Measurements from ENCODE around the gene AFG1L.

The AFG1L gene

DNA sequence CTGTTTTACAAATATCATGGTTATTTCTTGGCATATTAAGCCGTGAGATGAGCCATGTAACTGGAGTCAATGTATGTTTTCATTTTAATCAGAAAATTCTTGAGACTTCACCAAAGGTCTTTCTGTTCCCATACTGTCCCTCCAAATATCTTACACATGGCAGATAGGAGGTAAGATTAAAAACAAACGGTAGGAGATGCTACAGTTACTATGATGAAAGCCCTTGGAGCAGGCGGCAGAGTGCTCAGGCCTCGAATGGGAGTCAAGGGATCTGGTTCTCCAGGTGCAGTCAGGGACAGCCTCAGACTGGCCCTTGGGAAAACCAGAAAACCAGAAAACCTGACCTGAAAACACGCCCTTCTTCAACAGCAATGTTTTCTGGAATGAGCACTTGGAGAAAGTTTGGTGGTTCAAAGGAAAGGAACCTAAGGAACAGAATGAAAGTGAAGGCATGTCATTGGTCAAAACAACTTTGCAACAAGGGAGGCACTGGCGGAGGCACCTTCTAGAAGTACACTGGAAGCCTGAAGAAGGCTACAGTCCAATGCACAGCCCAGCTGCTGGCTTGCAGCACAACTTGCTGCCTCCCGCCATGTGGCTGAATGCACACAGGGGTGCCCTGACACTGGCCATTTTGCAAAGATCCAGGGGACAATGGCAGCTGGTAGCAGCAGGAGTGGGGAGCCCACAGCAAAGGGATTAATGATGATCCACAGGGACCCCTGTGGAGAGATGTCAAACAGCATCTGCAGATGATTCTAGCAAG lies 248.5 kb downstream of the AFG1L start:
- TF ChIP-seq FOXP2 (optimal IDR thresholded peaks at IDR 0.05; ENCODE audit: control extremely low read depth, extremely low read length, insufficient read depth) (no peak), EZH2 (IDR thresholded peaks at IDR 0.05) (no peak), POLR2AphosphoS5 (IDR thresholded peaks at IDR 0.05; ENCODE audit: borderline replicate concordance, low read depth, low read length) (no peak)
- DNase-seq (ENCODE audit: low read depth, low spot score): no peak
- Histone ChIP-seq H3K4me3 (no peak overlapping the region), H3K27ac (no peak overlapping the region), H3K9ac (ENCODE audit: insufficient read length) (no peak overlapping the region), H3K9me3 (ENCODE audit: low read depth, low read length) (no peaks in the 10 kb centered on the region), H3K36me3 (ENCODE audit: insufficient read depth, low read length) (no peaks in the 10 kb centered on the region)

DNA sequence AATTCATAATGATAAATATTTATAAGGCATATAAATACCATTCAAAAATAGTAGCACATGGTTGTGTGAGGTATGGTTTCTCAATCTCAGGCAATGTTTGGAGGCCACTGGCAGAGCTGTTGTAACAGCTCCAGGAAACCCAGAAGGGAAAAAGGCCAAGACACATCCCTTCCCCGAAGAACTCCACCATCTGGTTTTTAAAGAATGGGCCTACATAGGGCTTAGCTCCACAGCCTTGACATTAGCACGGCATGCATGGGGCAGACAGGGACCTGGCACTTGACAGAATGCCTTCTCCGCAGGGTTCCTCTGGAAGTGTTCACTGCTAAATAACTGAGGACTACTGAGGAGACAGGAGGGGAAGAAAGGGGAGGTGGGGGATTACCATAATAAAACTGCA lies 249.8 kb downstream of the AFG1L start:
- Histone ChIP-seq H3K36me3 (ENCODE audit: insufficient read depth, low read length) (no peaks in the 10 kb centered on the region), H3K9me3 (ENCODE audit: low read depth, low read length) (no peaks in the 10 kb centered on the region), H3K4me3 (no peak overlapping the region), H3K9ac (ENCODE audit: insufficient read length) (no peak overlapping the region), H3K27ac (no peak overlapping the region)
- DNase-seq (ENCODE audit: low read depth, low spot score): no peak
- TF ChIP-seq EZH2 (IDR thresholded peaks at IDR 0.05): no peak
- no peak for TF ChIP-seq FOXP2 (optimal IDR thresholded peaks at IDR 0.05; ENCODE audit: control extremely low read depth, extremely low read length, insufficient read depth)
- no peak for TF ChIP-seq POLR2AphosphoS5 (IDR thresholded peaks at IDR 0.05; ENCODE audit: borderline replicate concordance, low read depth, low read length)

DNA sequence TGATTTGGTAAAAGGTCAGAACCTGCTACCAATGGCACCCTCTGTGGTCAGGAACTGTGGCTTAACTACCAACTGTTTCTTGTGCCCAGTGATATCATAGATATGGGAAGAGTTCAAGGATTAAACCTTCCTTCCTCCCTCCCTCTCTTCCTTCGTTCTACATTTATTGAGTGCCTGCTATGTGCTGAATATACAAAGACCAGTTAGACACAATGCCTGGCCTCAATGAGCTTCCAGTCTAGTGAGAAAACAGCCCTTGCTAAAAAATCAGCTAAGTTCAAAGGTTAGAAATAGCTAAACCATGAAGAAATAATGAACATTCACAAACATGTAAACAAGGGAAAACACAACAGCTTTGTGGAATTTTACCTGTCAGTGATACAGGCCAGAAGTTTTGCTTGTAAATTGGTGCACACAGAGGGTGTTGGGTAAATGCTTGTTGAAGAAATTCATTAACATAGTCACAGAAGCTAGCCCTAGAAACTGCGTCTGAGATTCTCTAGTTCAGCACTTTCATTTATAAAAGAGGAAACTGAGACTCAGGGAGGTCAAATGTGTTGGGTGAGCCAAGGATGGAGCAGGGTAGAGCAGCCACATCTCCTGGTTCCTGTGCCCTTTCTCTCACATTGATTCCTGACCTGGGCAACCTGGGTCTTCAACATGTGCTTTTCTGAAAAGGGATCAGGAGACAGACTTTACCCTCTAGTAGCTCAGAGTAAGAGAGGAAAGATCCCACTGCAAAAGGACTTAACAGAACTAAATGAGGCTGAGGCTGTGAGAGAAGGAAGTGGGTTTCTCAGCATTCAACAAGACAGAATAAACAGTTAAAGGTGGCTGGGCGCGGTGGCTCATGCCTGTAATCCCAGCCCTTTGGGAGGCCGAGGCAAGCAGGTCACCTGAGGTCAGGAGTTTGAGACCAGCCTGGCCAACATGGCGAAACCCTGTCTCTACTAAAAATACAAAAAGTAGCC lies 251.5 kb downstream of the AFG1L start:
- DNase-seq (ENCODE audit: low read depth, low spot score): no peak
- no peak overlapping the region for H3K4me3 ChIP-seq
- H3K27ac ChIP-seq: no peak overlapping the region
- no peak for TF ChIP-seq EZH2 (IDR thresholded peaks at IDR 0.05)
- H3K36me3 ChIP-seq (ENCODE audit: insufficient read depth, low read length): no peaks in the 10 kb centered on the region
- H3K9me3 ChIP-seq (ENCODE audit: low read depth, low read length): no peaks in the 10 kb centered on the region
- H3K9ac ChIP-seq (ENCODE audit: insufficient read length): no peak overlapping the region

DNA sequence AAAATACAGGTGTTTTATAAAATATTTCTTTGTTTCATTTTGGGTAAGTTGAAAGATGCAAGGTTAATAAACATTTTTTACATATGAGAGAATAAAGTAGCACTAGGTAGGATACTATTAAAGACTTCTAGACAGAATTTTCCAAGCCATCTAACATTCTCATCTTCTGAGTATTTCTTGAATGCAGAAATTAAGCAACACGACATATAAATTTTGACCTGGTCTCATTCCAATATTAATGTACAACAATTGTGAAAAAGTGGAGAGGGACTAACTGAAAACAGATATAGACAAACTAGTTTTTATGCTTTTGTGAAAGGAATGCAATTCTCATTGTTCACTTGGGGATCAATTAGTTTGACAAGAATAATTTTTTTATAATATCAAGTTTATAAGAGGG lies 254.4 kb downstream of the AFG1L start:
- no peak for DNase-seq (ENCODE audit: low read depth, low spot score)
- no peaks in the 10 kb centered on the region for H3K9me3 ChIP-seq (ENCODE audit: low read depth, low read length)
- H3K27ac ChIP-seq: no peak overlapping the region

DNA sequence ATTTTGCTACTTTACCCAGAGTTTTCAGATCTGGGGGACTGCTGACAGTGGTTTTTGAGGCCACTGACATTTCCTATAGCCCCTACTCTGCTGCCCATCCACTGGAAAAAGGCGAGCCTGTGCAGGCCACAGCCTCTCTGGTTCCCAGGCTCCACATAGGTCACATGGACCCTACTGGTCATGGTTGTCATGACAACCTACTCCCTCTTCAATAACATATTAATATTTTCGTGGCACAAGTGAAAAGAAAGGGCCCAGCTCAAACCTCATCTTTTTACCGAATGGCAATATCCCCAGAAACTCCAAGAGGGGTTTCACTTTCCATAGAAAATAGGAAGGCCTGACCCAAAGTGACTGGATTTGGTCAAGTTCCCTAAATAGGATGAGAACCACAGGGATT lies 254.9 kb downstream of the AFG1L start:
- H3K9me3 ChIP-seq (ENCODE audit: low read depth, low read length): no peaks in the 10 kb centered on the region
- H3K9ac ChIP-seq (ENCODE audit: insufficient read length): no peak overlapping the region
- H3K36me3 ChIP-seq (ENCODE audit: insufficient read depth, low read length): no peaks in the 10 kb centered on the region
- DNase-seq (ENCODE audit: low read depth, low spot score): no peak
- H3K27ac ChIP-seq: no peak overlapping the region
- no peak for TF ChIP-seq FOXP2 (optimal IDR thresholded peaks at IDR 0.05; ENCODE audit: control extremely low read depth, extremely low read length, insufficient read depth)
- no peak overlapping the region for H3K4me3 ChIP-seq

More for the DNA sequence above, 254.4 kb downstream of the AFG1L start:
- no peaks in the 10 kb centered on the region for H3K36me3 ChIP-seq (ENCODE audit: insufficient read depth, low read length)
- H3K9ac ChIP-seq (ENCODE audit: insufficient read length): no peak overlapping the region
- H3K4me3 ChIP-seq: no peak overlapping the region
- TF ChIP-seq FOXP2 (optimal IDR thresholded peaks at IDR 0.05; ENCODE audit: control extremely low read depth, extremely low read length, insufficient read depth): no peak
- TF ChIP-seq EZH2 (IDR thresholded peaks at IDR 0.05): no peak
- TF ChIP-seq POLR2AphosphoS5 (IDR thresholded peaks at IDR 0.05; ENCODE audit: borderline replicate concordance, low read depth, low read length): no peak

DNA sequence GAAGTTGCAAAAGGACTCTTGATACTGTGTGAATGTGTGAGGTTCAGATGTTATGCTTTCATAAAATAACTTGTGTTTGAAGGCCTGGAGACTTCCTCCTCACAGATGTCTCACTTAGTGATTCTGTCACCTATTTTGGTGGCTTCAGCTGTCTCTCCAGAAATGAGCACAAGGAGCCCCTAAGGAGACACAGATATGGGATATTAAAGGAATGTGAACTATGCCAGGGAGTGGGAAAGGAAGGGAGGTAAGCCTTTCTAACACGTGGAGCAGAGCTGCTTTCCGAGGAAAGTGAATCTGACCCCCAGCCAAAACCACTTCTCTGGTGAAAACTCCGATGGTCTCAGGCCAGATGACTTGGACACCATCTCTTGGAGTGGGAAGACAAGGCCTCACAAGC lies 255.4 kb downstream of the AFG1L start:
- H3K9ac ChIP-seq (ENCODE audit: insufficient read length): no peak overlapping the region
- no peak for DNase-seq (ENCODE audit: low read depth, low spot score)
- no peak overlapping the region for H3K4me3 ChIP-seq
- H3K27ac ChIP-seq: no peak overlapping the region
- H3K36me3 ChIP-seq (ENCODE audit: insufficient read depth, low read length): no peaks in the 10 kb centered on the region
- no peaks in the 10 kb centered on the region for H3K9me3 ChIP-seq (ENCODE audit: low read depth, low read length)
- TF ChIP-seq FOXP2 (optimal IDR thresholded peaks at IDR 0.05; ENCODE audit: control extremely low read depth, extremely low read length, insufficient read depth): no peak
- no peak for TF ChIP-seq POLR2AphosphoS5 (IDR thresholded peaks at IDR 0.05; ENCODE audit: borderline replicate concordance, low read depth, low read length)
- TF ChIP-seq EZH2 (IDR thresholded peaks at IDR 0.05): no peak

DNA sequence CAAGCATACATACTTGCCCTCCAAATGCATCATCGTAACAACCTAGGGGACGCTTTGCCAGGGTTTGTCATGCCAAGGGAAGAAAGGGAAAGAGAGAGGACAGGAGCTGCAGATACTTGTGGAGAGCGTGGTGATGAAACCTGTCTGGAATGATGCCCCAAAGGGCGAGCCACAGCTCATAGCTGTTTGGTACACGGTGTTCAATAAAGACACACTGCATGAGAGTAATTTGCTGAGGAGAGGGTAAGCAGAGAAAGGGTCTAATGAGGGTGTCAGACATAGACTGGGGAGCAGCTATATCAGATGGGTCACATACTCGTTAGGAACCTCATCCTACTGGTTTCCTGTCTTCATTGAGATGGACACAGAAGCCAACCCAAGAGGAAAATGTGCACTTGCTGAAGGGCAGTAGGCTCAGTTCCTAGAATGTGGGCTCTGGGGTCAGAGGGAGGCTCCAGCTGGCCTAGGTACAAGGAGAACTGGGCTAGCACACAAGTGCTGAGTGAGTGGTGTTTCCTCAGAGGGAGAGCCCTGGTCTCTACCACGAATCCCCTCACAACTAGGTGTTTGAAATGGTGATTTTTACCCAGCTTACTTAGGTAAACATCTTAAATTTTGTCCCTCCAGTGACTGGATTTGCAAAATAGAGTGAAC lies 260.7 kb downstream of the AFG1L start:
- H3K9ac ChIP-seq (ENCODE audit: insufficient read length): no peak overlapping the region
- DNase-seq (ENCODE audit: low read depth, low spot score): no peak
- H3K4me3 ChIP-seq: no peak overlapping the region
- H3K36me3 ChIP-seq (ENCODE audit: insufficient read depth, low read length): no peaks in the 10 kb centered on the region
- TF ChIP-seq POLR2AphosphoS5 (IDR thresholded peaks at IDR 0.05; ENCODE audit: borderline replicate concordance, low read depth, low read length) (no peak), FOXP2 (optimal IDR thresholded peaks at IDR 0.05; ENCODE audit: control extremely low read depth, extremely low read length, insufficient read depth) (no peak), EZH2 (IDR thresholded peaks at IDR 0.05) (no peak)
- H3K9me3 ChIP-seq (ENCODE audit: low read depth, low read length): no peaks in the 10 kb centered on the region
- no peak overlapping the region for H3K27ac ChIP-seq

DNA sequence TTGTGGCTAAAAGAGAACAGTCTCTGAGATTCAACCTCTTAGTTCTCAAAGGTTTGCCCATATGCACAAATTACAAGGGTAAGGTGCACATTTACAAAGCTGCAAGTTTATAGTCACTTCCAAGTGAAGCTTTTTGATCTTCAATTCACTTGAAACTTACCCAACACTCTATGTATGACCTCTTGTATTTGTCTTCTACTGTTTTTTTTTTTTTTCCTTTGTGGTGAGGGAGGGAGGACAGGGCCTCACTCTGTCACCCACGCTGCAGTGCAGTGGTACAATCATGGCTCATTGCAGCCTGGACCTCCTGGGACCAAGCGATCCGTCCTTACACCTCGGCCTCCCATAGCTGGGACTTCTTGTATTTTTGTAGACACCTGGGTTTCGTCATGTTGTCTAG lies 261.4 kb downstream of the AFG1L start:
- H3K4me3 ChIP-seq: no peak overlapping the region
- H3K27ac ChIP-seq: no peak overlapping the region
- H3K9ac ChIP-seq (ENCODE audit: insufficient read length): no peak overlapping the region
- DNase-seq (ENCODE audit: low read depth, low spot score): no peak
- no peaks in the 10 kb centered on the region for H3K36me3 ChIP-seq (ENCODE audit: insufficient read depth, low read length)
- no peak for TF ChIP-seq POLR2AphosphoS5 (IDR thresholded peaks at IDR 0.05; ENCODE audit: borderline replicate concordance, low read depth, low read length)
- TF ChIP-seq EZH2 (IDR thresholded peaks at IDR 0.05): no peak
- TF ChIP-seq FOXP2 (optimal IDR thresholded peaks at IDR 0.05; ENCODE audit: control extremely low read depth, extremely low read length, insufficient read depth): no peak
- no peaks in the 10 kb centered on the region for H3K9me3 ChIP-seq (ENCODE audit: low read depth, low read length)
